GM18508 (cell line): Measurements from ENCODE around the gene CPE.
"Not testable (repeated sequence)": the region's sequence is repeated elsewhere in the genome, so short reads cannot be mapped to it uniquely, and the experiment has no call there.

Experiments used
- ATAC-seq: cut with Tn5 transposase; IDR thresholded peaks from one replicate; pipeline ENCODE4 v1.9.1; 2021; ENCODE audit warnings: moderate number of reproducible peaks; ENCODE audit not compliant: insufficient read depth, unreplicated experiment

Gene CPE

GRCh38 chr4:165458471-165458870 lies 79.7 kb downstream of the CPE start:
- no peak for ATAC-seq

GRCh38 chr4:165461159-165461821 lies 82.5 kb downstream of the CPE start:
- no peak for ATAC-seq

GRCh38 chr4:165462009-165462408 lies 83.2 kb downstream of the CPE start:
- ATAC-seq, result no peak

- no peak for ATAC-seq
These were observed 85.6 kb downstream of the CPE start for GRCh38 chr4:165464376-165464775.

GRCh38 chr4:165464813-165465381 lies 86.1 kb downstream of the CPE start:
- no peak for ATAC-seq

- no peak for ATAC-seq
These were observed 91.2 kb downstream of the CPE start for GRCh38 chr4:165470009-165470408.

- no peak for ATAC-seq
These were observed 94.3 kb downstream of the CPE start for GRCh38 chr4:165472943-165473676.

- no peak for ATAC-seq
These were observed 96.2 kb downstream of the CPE start for GRCh38 chr4:165474784-165475705.

GRCh38 chr4:165475706-165476070 lies 96.9 kb downstream of the CPE start:
- no peak for ATAC-seq

GRCh38 chr4:165476214-165477098 lies 97.6 kb downstream of the CPE start:
- ATAC-seq, result no peak

GRCh38 chr4:165477799-165478198 lies 99.0 kb downstream of the CPE start:
- ATAC-seq, result no peak

- ATAC-seq, result no peak
These were observed 99.5 kb downstream of the CPE start for GRCh38 chr4:165478260-165478659.

GRCh38 chr4:165481053-165481835 lies 102.4 kb downstream of the CPE start:
- no peak for ATAC-seq

- ATAC-seq, result no peak
These were observed 111.0 kb downstream of the CPE start for GRCh38 chr4:165489786-165490185.

GRCh38 chr4:165492583-165492982 lies 113.8 kb downstream of the CPE start:
- not testable (repeated sequence) for ATAC-seq

GRCh38 chr4:165493359-165493758 lies 114.6 kb downstream of the CPE start:
- ATAC-seq, result no peak

- no peak for ATAC-seq
These were observed 124.4 kb downstream of the CPE start for GRCh38 chr4:165502916-165503907.

- ATAC-seq, result no peak
These were observed 125.4 kb downstream of the CPE start for GRCh38 chr4:165504184-165504583.
